Astrocyte of the cerebellum (primary cell): Measurements from ENCODE around the gene SSR4.

Experiments used
- DNase-seq: peaks from one replicate; pipeline ENCODE4 v3.0.0-alpha.2; 2011; ENCODE audit warnings: low read depth
- H3K4me3 ChIP-seq: 2 replicates; pipeline ENCODE4 v1.5.1; 2011; ENCODE audit warnings: mild to moderate bottlenecking, low read depth, low read length, moderate library complexity
- CTCF ChIP-seq: IDR thresholded peaks from 2 replicates; pipeline ENCODE4 v1.5.1; 2012; ENCODE audit warnings: low read length, low read depth, moderate library complexity, mild to moderate bottlenecking; ENCODE audit errors: missing control alignments
- in situ Hi-C: cut with HindIII; loops from 2 replicates; pipeline ENCODE4 v1.10.0; 2017; ENCODE audit warnings: low sequenced_read_pairs

The SSR4 gene

GRCh38 chrX:153789654-153790053 lies 4.8 kb upstream of the SSR4 start:
- no peak for TF ChIP-seq CTCF
- H3K4me3 ChIP-seq: no peak overlapping the region
- DNase-seq: no peak
- in situ Hi-C loops: no loop called here

- in situ Hi-C loops: no loop called here
- TF ChIP-seq CTCF: no peak
- H3K4me3 ChIP-seq: no peak overlapping the region
Measured at GRCh38 chrX:153791104-153791852, 3.2 kb upstream of the SSR4 start.

GRCh38 chrX:153792368-153792767 lies 2.1 kb upstream of the SSR4 start:
- in situ Hi-C loops: no loop called here
- DNase-seq: no peak
- no peak overlapping the region for H3K4me3 ChIP-seq
- TF ChIP-seq CTCF: no peak

More at GRCh38 chrX:153791104-153791852, 3.2 kb upstream of the SSR4 start:
- DNase-seq: no peak

GRCh38 chrX:153793291-153793690 lies 1.2 kb upstream of the SSR4 start:
- no peak for TF ChIP-seq CTCF
- in situ Hi-C loops: no loop called here
- H3K4me3 ChIP-seq: peak overlapping the region; percentile 70
- DNase-seq: no peak

- TF ChIP-seq CTCF: no peak
- H3K4me3 ChIP-seq: peak overlapping the region; percentile 70
- in situ Hi-C loops: no loop called here
- no peak for DNase-seq
Measured at GRCh38 chrX:153794897-153795816, 689 bp downstream of the SSR4 start.

GRCh38 chrX:153797415-153798015 lies 3.0 kb downstream of the SSR4 start:
- DNase-seq: no peak
- in situ Hi-C loops: no loop called here

More at GRCh38 chrX:153797415-153798015, 3.0 kb downstream of the SSR4 start:
- no peak overlapping the region for H3K4me3 ChIP-seq
- no peak for TF ChIP-seq CTCF
